Measurements from ENCODE around the gene ELMO1.

Gene ELMO1

GRCh38 chr7:37295401-37295800, 153.3 kb downstream of the ELMO1 start:
- no peak for DNase-seq

GRCh38 chr7:37290731-37291130, 157.9 kb downstream of the ELMO1 start:
- no peak for DNase-seq

- no peak for DNase-seq
Measured at GRCh38 chr7:37289781-37290180, 158.9 kb downstream of the ELMO1 start.

GRCh38 chr7:37289367-37289766, 159.3 kb downstream of the ELMO1 start:
- DNase-seq, result no peak

- DNase-seq, result no peak
Measured at GRCh38 chr7:37287131-37287855, 161.4 kb downstream of the ELMO1 start.

GRCh38 chr7:37286454-37286832, 162.2 kb downstream of the ELMO1 start:
- no peak for DNase-seq

GRCh38 chr7:37285706-37286453, 162.8 kb downstream of the ELMO1 start:
- DNase-seq, result no peak

- DNase-seq, result peak; percentile 17
Measured at GRCh38 chr7:37284805-37285231, 163.8 kb downstream of the ELMO1 start.

GRCh38 chr7:37284285-37284684, 164.4 kb downstream of the ELMO1 start:
- no peak for DNase-seq

GRCh38 chr7:37283716-37284115, 164.9 kb downstream of the ELMO1 start:
- DNase-seq, result no peak

GRCh38 chr7:37282927-37283326, 165.7 kb downstream of the ELMO1 start:
- DNase-seq, result no peak

- no peak for DNase-seq
Measured at GRCh38 chr7:37282093-37282444, 166.6 kb downstream of the ELMO1 start.

- no peak for DNase-seq
Measured at GRCh38 chr7:37281368-37282092, 167.1 kb downstream of the ELMO1 start.

- no peak for DNase-seq
Measured at GRCh38 chr7:37277513-37277912, 171.2 kb downstream of the ELMO1 start.

GRCh38 chr7:37275078-37275710, 173.5 kb downstream of the ELMO1 start:
- DNase-seq, result no peak

- DNase-seq, result no peak
Measured at GRCh38 chr7:37273891-37274290, 174.8 kb downstream of the ELMO1 start.

GRCh38 chr7:37269711-37270508, 178.8 kb downstream of the ELMO1 start:
- DNase-seq, result no peak

- no peak for DNase-seq
Measured at GRCh38 chr7:37267251-37267650, 181.4 kb downstream of the ELMO1 start.

- no peak for DNase-seq
Measured at GRCh38 chr7:37265876-37266275, 182.8 kb downstream of the ELMO1 start.

GRCh38 chr7:37265006-37265405, 183.7 kb downstream of the ELMO1 start:
- no peak for DNase-seq

- no peak for DNase-seq
Measured at GRCh38 chr7:37262181-37262580, 186.5 kb downstream of the ELMO1 start.

- no peak for DNase-seq
Measured at GRCh38 chr7:37259319-37259821, 189.3 kb downstream of the ELMO1 start.

All from effector CD4-positive, alpha-beta T cell (primary cell).